GM12874 (cell line): Measurements from ENCODE around the gene NTN5.

Experiments used
- TF ChIP-seq, protein P1 (sequence below): IDR thresholded peaks from 2 replicates; pipeline ENCODE4 v1.5.1; 2011; ENCODE audit warnings: low read depth, mild to moderate bottlenecking, control low read depth, low read length, moderate library complexity; ENCODE audit not compliant: insufficient read depth

Gene NTN5

GRCh38 chr19:48670699-48671445 lies 1.9 kb downstream of the NTN5 start:
- TF ChIP-seq, protein P1, sequence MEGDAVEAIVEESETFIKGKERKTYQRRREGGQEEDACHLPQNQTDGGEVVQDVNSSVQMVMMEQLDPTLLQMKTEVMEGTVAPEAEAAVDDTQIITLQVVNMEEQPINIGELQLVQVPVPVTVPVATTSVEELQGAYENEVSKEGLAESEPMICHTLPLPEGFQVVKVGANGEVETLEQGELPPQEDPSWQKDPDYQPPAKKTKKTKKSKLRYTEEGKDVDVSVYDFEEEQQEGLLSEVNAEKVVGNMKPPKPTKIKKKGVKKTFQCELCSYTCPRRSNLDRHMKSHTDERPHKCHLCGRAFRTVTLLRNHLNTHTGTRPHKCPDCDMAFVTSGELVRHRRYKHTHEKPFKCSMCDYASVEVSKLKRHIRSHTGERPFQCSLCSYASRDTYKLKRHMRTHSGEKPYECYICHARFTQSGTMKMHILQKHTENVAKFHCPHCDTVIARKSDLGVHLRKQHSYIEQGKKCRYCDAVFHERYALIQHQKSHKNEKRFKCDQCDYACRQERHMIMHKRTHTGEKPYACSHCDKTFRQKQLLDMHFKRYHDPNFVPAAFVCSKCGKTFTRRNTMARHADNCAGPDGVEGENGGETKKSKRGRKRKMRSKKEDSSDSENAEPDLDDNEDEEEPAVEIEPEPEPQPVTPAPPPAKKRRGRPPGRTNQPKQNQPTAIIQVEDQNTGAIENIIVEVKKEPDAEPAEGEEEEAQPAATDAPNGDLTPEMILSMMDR: no peak

DNA sequence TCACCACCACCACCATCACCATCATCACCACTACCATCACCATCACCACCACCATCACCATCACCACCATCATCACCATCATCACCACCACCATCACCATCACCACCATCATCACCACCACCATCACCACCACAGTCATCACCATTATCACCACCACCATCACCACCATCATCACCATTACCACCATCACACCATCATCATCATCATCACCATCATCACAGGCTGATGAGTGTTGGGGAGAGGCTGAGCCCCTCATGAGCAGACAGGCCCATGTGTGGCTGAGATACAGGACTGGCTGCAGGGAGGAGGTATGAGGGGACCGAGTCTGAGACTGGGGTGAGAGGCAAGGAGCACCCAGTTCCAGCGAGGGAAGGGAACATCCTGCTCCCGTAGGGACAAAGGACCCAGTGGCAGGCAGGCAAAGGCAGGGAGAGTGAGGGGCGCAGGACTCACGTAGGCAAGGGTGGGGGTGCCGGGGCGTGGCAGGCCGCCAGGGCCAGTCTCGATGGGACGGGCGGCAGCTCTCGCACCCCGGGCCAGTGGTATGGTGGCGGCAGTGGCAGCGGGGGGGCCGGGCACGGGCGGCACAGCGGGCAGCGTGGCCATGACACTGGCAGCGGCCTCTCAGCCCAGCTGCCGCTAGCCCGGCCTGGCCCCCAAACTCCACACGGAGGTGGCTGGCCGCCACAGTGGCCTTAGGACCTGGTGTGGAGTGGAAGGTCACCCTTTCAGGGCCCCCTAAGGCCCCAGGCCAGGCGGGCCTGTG lies 2.7 kb downstream of the NTN5 start:
- TF ChIP-seq, protein P1: no peak

DNA sequence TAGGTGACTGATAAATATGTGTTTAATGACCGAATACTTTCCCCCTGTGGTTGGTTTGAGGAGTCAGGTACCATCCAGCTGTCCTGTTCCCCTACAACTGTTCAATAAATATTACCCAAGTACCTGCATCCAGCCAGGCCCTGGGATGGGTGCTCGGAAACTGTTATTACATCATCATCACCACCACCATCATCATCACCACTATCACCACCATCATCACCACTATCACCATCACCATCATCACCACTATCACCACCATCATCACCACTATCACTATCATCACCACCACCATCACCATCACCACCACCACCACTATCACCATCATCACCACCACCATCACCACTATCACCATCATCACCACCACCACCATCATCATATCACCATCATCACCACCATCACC lies 4.1 kb downstream of the NTN5 start:
- TF ChIP-seq, protein P1: no peak

DNA sequence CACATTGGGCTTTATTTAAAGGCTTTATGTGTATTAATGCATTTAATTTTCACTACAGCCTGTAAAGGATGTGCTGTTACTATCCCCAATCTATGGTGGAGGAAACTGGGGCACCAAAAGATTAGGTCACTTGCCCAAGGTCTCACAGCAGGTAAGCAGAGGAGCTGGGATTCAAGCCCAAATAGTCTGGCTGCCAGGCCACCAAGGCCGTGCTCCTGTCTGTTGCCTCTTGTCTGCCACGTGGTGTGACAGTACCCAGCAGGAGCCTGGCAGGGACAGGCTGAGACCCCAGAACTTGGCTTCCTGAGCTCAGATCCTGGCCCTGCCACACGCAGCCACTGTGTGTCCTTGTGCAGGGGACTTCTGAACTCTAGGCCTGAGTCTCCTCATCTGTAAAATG lies 4.5 kb downstream of the NTN5 start:
- TF ChIP-seq, protein P1: no peak

GRCh38 chr19:48665786-48666185 lies 7.0 kb downstream of the NTN5 start:
- TF ChIP-seq, protein P1: no peak

DNA sequence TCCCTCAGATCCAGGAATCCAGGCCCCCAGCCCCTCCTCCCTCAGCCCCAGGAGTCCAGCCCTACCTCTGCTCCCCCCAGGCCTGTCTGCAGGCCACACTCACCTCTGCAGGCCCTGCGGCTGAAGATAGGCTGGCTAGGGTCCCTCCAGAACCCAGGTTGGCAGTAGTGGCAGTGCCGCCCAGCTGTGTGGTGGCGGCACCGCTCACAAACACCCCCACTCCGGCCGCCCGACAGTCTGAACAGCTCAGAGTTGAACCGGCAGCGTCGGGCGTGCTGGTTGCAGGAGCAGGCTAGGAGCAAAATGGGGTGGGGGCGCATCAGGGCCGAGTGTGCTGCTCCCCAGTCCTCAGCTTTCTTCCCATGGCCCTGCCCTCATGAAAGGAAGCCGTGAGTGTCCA lies 8.3 kb downstream of the NTN5 start:
- TF ChIP-seq, protein P1: no peak

GRCh38 chr19:48663667-48664066 lies 9.2 kb downstream of the NTN5 start:
- TF ChIP-seq, protein P1: no peak
